Fibroblast of skin of abdomen (primary cell): ENCODE results near the gene C12orf43.

Experiments
- DNase-seq: peaks from one replicate; pipeline ENCODE4 v3.0.0-alpha.2; 2013

The C12orf43 gene

GRCh38 chr12:120998435-120998834 is 17.9 kb downstream of the C12orf43 start:
- no peak for DNase-seq

GRCh38 chr12:120997448-120997847 is 18.8 kb downstream of the C12orf43 start:
- DNase-seq = no peak

GRCh38 chr12:120996133-120996746 is 20.0 kb downstream of the C12orf43 start:
- DNase-seq = no peak

- DNase-seq = no peak
Measured at GRCh38 chr12:120994589-120995337, 21.5 kb downstream of the C12orf43 start.

- DNase-seq = no peak
Measured at GRCh38 chr12:120994059-120994458, 22.2 kb downstream of the C12orf43 start.

- no peak for DNase-seq
Measured at GRCh38 chr12:120993496-120993895, 22.8 kb downstream of the C12orf43 start.

- DNase-seq = no peak
Measured at GRCh38 chr12:120992989-120993388, 23.3 kb downstream of the C12orf43 start.

- no peak for DNase-seq
Measured at GRCh38 chr12:120991965-120992364, 24.3 kb downstream of the C12orf43 start.

- no peak for DNase-seq
Measured at GRCh38 chr12:120990487-120991055, 25.7 kb downstream of the C12orf43 start.

- DNase-seq = no peak
Measured at GRCh38 chr12:120989687-120990086, 26.6 kb downstream of the C12orf43 start.

GRCh38 chr12:120988658-120989057 is 27.6 kb downstream of the C12orf43 start:
- DNase-seq = no peak

GRCh38 chr12:120988234-120988633 is 28.1 kb downstream of the C12orf43 start:
- no peak for DNase-seq

- no peak for DNase-seq
Measured at GRCh38 chr12:120984351-120984898, 31.9 kb downstream of the C12orf43 start.

- DNase-seq = no peak
Measured at GRCh38 chr12:120983759-120984158, 32.5 kb downstream of the C12orf43 start.

GRCh38 chr12:120982659-120983058 is 33.6 kb downstream of the C12orf43 start:
- DNase-seq = no peak

GRCh38 chr12:120981407-120981941 is 34.8 kb downstream of the C12orf43 start:
- no peak for DNase-seq

- no peak for DNase-seq
Measured at GRCh38 chr12:120980800-120981368, 35.4 kb downstream of the C12orf43 start.

- no peak for DNase-seq
Measured at GRCh38 chr12:120979862-120980696, 36.2 kb downstream of the C12orf43 start.

GRCh38 chr12:120979220-120979861 is 36.9 kb downstream of the C12orf43 start:
- no peak for DNase-seq

- DNase-seq = no peak
Measured at GRCh38 chr12:120978296-120979219, 37.7 kb downstream of the C12orf43 start, which contains the start of gene HNF1A. TSS of gene HNF1A (plus strand) at chr12:120978543. CDS start at chr12:120978769, 226 bp downstream.
